H1 (cell line): Measurements from ENCODE around the gene CXCR4. TPM values are rescaled to one million over a fixed set of nuclear protein-coding genes. Genes with fewer than 3 reads are reported as not detected.

Source experiments
- CTCF ChIA-PET: fragments of 300-600 bp; sonication (Branson Sonifier 250); formaldehyde crosslinking; loops from one replicate; lab custom pipeline; 2021; ENCODE audit not compliant: partially characterized antibody; lab: Charles Lee
- POLR2A ChIA-PET: fragments of 300-600 bp; sonication (Branson Sonifier 250); formaldehyde crosslinking; loops from one replicate; lab custom pipeline; 2021; ENCODE audit warnings: inconsistent platforms; ENCODE audit not compliant: partially characterized antibody; lab: Charles Lee
- DNase-seq, 2 experiments: peaks; one replicate each; pipeline versions ENCODE4 v3.0.0 to v3.0.0-alpha.2; 2010 to 2022; ENCODE audit warnings: low spot score in 2 of 2, low read depth in 1 of 2, mixed read lengths in 1 of 2
- FAIRE-seq: peaks from 2 replicates; lab custom pipeline; 2011; peaks lifted over from hg19 to GRCh38; lab: Jason Lieb, UNC
- H2AFZ ChIP-seq: 2 replicates; pipeline ENCODE4 v1.8.1; 2012; ENCODE audit warnings: low read length, inconsistent platforms
- H2AK5ac ChIP-seq: 2 replicates; pipeline ENCODE4 v1.6.1; 2013; ENCODE audit warnings: low read depth, low read length
- H2BK120ac ChIP-seq: replicated peaks from 2 replicates; pipeline ENCODE3; 2013; ENCODE audit warnings: low read depth, low read length, inconsistent platforms
- H2BK12ac ChIP-seq: 2 replicates; pipeline ENCODE4 v1.6.1; 2013; ENCODE audit warnings: low read depth, low read length
- H2BK15ac ChIP-seq: 2 replicates; pipeline ENCODE4 v1.6.1; 2013; ENCODE audit warnings: low read length
- H2BK20ac ChIP-seq: 2 replicates; pipeline ENCODE4 v1.6.1; 2013; ENCODE audit warnings: low read length
- H2BK5ac ChIP-seq: 2 replicates; pipeline ENCODE4 v1.6.1; 2013; ENCODE audit warnings: low read depth, low read length
- H3K14ac ChIP-seq: 2 replicates; pipeline ENCODE4 v1.6.1; 2013; ENCODE audit warnings: inconsistent platforms; ENCODE audit not compliant: insufficient read length
- H3K18ac ChIP-seq: 2 replicates; pipeline ENCODE4 v1.6.1; 2013; ENCODE audit warnings: low read length; ENCODE audit errors: extremely low read depth
- H3K23ac ChIP-seq: 2 replicates; pipeline ENCODE4 v1.6.1; 2013; ENCODE audit warnings: inconsistent platforms; ENCODE audit not compliant: insufficient read length
- H3K23me2 ChIP-seq: 2 replicates; pipeline ENCODE4 v1.6.1; 2013; ENCODE audit warnings: low read depth, low read length
- H3K27ac ChIP-seq: 2 replicates; pipeline ENCODE4 v1.6.1; 2011; ENCODE audit warnings: low read depth, low read length, inconsistent platforms
- H3K27me3 ChIP-seq, 4 experiments: replicated peaks in 1 of 4; 1 replicate in 1 of 4; 2 replicates in 3 of 4; pipeline versions ENCODE4 v1.6.1 to v1.8.1; 2011 to 2013; ENCODE audit warnings: low read length in 3 of 4, mild to moderate bottlenecking in 3 of 4, inconsistent platforms in 2 of 4, mixed read lengths in 2 of 4, moderate library complexity in 1 of 4; ENCODE audit not compliant: control insufficient read depth in 3 of 4, insufficient read depth in 3 of 4; ENCODE audit errors: extremely low read depth in 1 of 4
- H3K36me3 ChIP-seq, 4 experiments: 2 replicates each; pipeline versions ENCODE4 v1.6.1 to v1.8.1; 2011 to 2013; ENCODE audit warnings: mild to moderate bottlenecking in 4 of 4, low read length in 3 of 4, moderate library complexity in 2 of 4, control low read depth in 1 of 4, inconsistent platforms in 1 of 4; ENCODE audit not compliant: insufficient read depth in 4 of 4, control insufficient read depth in 2 of 4
- H3K4ac ChIP-seq: replicated peaks from 2 replicates; pipeline ENCODE3; 2013; ENCODE audit warnings: low read length, low read depth, mixed read lengths, inconsistent platforms; ENCODE audit not compliant: insufficient read length
- H3K4me1 ChIP-seq, 4 experiments: replicated peaks in 1 of 4; 1 replicate in 1 of 4; 2 replicates in 3 of 4; pipeline versions ENCODE4 v1.6.1 to v1.8.1; 2011 to 2013; ENCODE audit warnings: low read length in 3 of 4, inconsistent platforms in 2 of 4, mixed read lengths in 1 of 4; ENCODE audit not compliant: insufficient read depth in 4 of 4, control insufficient read depth in 3 of 4
- H3K4me2 ChIP-seq, 2 experiments: 2 replicates each; pipeline versions ENCODE4 v1.6.1 to v1.8.1; 2011 to 2013; ENCODE audit warnings: low read depth in 2 of 2, low read length in 2 of 2, control low read depth in 1 of 2, inconsistent platforms in 1 of 2, mild to moderate bottlenecking in 1 of 2; ENCODE audit not compliant: insufficient read depth in 1 of 2
- H3K4me3 ChIP-seq, 4 experiments: fragments of 200-600, 300-600 bp in 1 of 4; sonication (generic), shearing (Covaris generic), sonication (Bioruptor Twin) in 1 of 4; 2 replicates each; pipeline versions ENCODE4 v1.5.1 to v1.8.1; 2011 to 2016; ENCODE audit warnings: low read length in 4 of 4, low read depth in 3 of 4, control low read depth in 2 of 4, inconsistent platforms in 2 of 4, mild to moderate bottlenecking in 2 of 4, mixed read lengths in 1 of 4, moderate library complexity in 1 of 4; ENCODE audit not compliant: insufficient read depth in 2 of 4; ENCODE audit errors: extremely low read depth in 1 of 4
- H3K56ac ChIP-seq: replicated peaks from 2 replicates; pipeline ENCODE3; 2013; ENCODE audit warnings: low read depth, mild to moderate bottlenecking, mixed read lengths, low read length, inconsistent platforms; ENCODE audit not compliant: insufficient read length
- H3K79me1 ChIP-seq: 2 replicates; pipeline ENCODE4 v1.6.1; 2013; ENCODE audit warnings: low read depth, low read length, control low read depth
- H3K79me2 ChIP-seq, 2 experiments: 2 replicates each; pipeline versions ENCODE4 v1.6.1 to v1.8.1; 2012 to 2013; ENCODE audit warnings: low read length in 2 of 2, mild to moderate bottlenecking in 2 of 2, inconsistent platforms in 1 of 2; ENCODE audit not compliant: insufficient read depth in 2 of 2, control insufficient read depth in 1 of 2
- H3K9ac ChIP-seq, 4 experiments: replicated peaks in 1 of 4; 1 replicate in 1 of 4; 2 replicates in 3 of 4; pipeline versions ENCODE4 v1.6.1 to v1.8.1; 2011 to 2013; ENCODE audit warnings: low read depth in 3 of 4, low read length in 3 of 4, control low read depth in 2 of 4, mild to moderate bottlenecking in 2 of 4, moderate library complexity in 2 of 4, inconsistent platforms in 1 of 4; ENCODE audit errors: extremely low read depth in 1 of 4
- H3K9me3 ChIP-seq, 2 experiments: 2 replicates each; pipeline versions ENCODE4 v1.6.1 to v1.8.1; 2012 to 2013; ENCODE audit warnings: mild to moderate bottlenecking in 2 of 2, moderate library complexity in 2 of 2, control low read depth in 1 of 2, inconsistent platforms in 1 of 2, low read depth in 1 of 2, low read length in 1 of 2, mixed read lengths in 1 of 2; ENCODE audit not compliant: insufficient read depth in 2 of 2
- H4K20me1 ChIP-seq, 2 experiments: replicated peaks in 1 of 2; 2 replicates each; pipeline versions ENCODE3 to v1.8.1; 2011 to 2013; ENCODE audit warnings: inconsistent platforms in 2 of 2, low read length in 2 of 2, mild to moderate bottlenecking in 1 of 2; ENCODE audit not compliant: insufficient read depth in 2 of 2, control insufficient read depth in 1 of 2
- H4K5ac ChIP-seq: 2 replicates; pipeline ENCODE4 v1.6.1; 2013; ENCODE audit warnings: low read length, low read depth, mixed read lengths, inconsistent platforms; ENCODE audit not compliant: insufficient read length
- H4K8ac ChIP-seq: 2 replicates; pipeline ENCODE4 v1.8.0; 2013; ENCODE audit warnings: mild to moderate bottlenecking, moderate library complexity, low read length, inconsistent platforms; ENCODE audit not compliant: insufficient read depth; ENCODE audit errors: extremely low read depth
- H4K91ac ChIP-seq: replicated peaks from 2 replicates; pipeline ENCODE3; 2013; ENCODE audit warnings: low read length, mixed read lengths, inconsistent platforms; ENCODE audit not compliant: insufficient read length
- CBX8 ChIP-seq: fragments of 300-800, 300-1000 bp; sonication (generic); IDR thresholded peaks from 2 replicates; pipeline ENCODE4 v1.7.1; 2016; ENCODE audit warnings: low read depth, low read length, borderline replicate concordance
- EGR1 ChIP-seq: IDR thresholded peaks from 2 replicates; pipeline ENCODE4 v1.6.1; 2011; ENCODE audit warnings: low read depth, low read length, borderline replicate concordance
- RXRA ChIP-seq: IDR thresholded peaks from 2 replicates; pipeline ENCODE4 v1.6.1; 2011; ENCODE audit warnings: low read depth, mild to moderate bottlenecking, low read length, moderate library complexity; ENCODE audit not compliant: insufficient read depth
- TAF1 ChIP-seq: IDR thresholded peaks from 2 replicates; pipeline ENCODE4 v1.6.1; 2011; ENCODE audit warnings: mild to moderate bottlenecking, low read depth, low read length
- WGBS, 2 experiments: shearing (Covaris generic) in 1 of 2; methylation state at CpG; one replicate each; pipeline versions ENCODE4 v1.1.6 to v1.1.7; 2013 to 2015; ENCODE audit warnings: low lambda C conversion rate in 2 of 2, mixed read lengths in 2 of 2, inconsistent platforms in 1 of 2, low coverage in 1 of 2, missing lambda C conversion rate in 1 of 2; ENCODE audit not compliant: insufficient replicate concordance in 2 of 2, insufficient coverage in 1 of 2, insufficient read length in 1 of 2; ENCODE audit errors: extremely low coverage in 1 of 2, missing lambda C conversion rate in 1 of 2; 5-methylcytosine and 5-hydroxymethylcytosine counted together
- polyA plus RNA-seq, 7 experiments: library from polyadenylated mRNA; depleted of rRNA in 3 of 7; stranded (reverse) in 5 of 7; unstranded in 2 of 7; fragments of >200 nt in 5 of 7; fragments of 200-250 nt in 2 of 7; gene quantifications; 1 replicate in 5 of 7; 2 replicates in 1 of 7; 4 replicates in 1 of 7; pipeline versions ENCODE4 v1.2.1 to v1.2.3, GENCODE V29; 2011 to 2013; ENCODE audit warnings: missing spikeins in 2 of 7, mixed read lengths in 2 of 7
- total RNA-seq: library from RNA; stranded (reverse); fragmentation: NEBNext Ultra II Directional; extraction: Animal tissue kit (Norgen Biotek cat#: 25700); gene quantifications from 2 replicates; pipeline ENCODE4 v1.2.1, GENCODE V29; 2021

Gene CXCR4
- total and polyA plus RNA-seq, 2 of the 8 experiments (the other 6 are each of a cell fraction or from before 2014, with no cell fraction given) = 1.8 to 2.8 TPM

- TF ChIP-seq TAF1 (no peak), RXRA (no peak), CBX8 (no peak), EGR1 (no peak)
- Histone ChIP-seq H3K14ac (no peak overlapping the region), H3K4me2 (no peak overlapping the region), H2AK5ac (no peak overlapping the region), H2AFZ (no peak overlapping the region), H3K27me3 (no peaks in the 10 kb centered on the region), H4K91ac (no peak overlapping the region), H3K36me3 (no peaks in the 10 kb centered on the region), H3K27ac (no peak overlapping the region), H3K23ac (no peak overlapping the region), H4K8ac (no peak overlapping the region), H2BK12ac (no peak overlapping the region), H3K56ac (no peak overlapping the region), H3K4ac (no peak overlapping the region), H3K79me1 (no peaks in the 10 kb centered on the region), H3K79me2 (no peaks in the 10 kb centered on the region), H4K20me1 (no peaks in the 10 kb centered on the region), H2BK5ac (no peak overlapping the region), H2BK120ac (no peak overlapping the region), H4K5ac (no peak overlapping the region), H3K4me1 (no peaks in the 10 kb centered on the region; a peak in 2 of 7 replicates), H2BK15ac (no peak overlapping the region), H3K9ac (no peak overlapping the region), H2BK20ac (no peak overlapping the region), H3K9me3 (no peaks in the 10 kb centered on the region), H3K18ac (no peak overlapping the region), H3K4me3 (no peak overlapping the region), H3K23me2 (no peaks in the 10 kb centered on the region)
- POLR2A ChIA-PET = no interaction called here
- DNase-seq (no peak), FAIRE-seq (no peak)
- CTCF ChIA-PET = no interaction called here
- 90% methylated on average over 3 of the region's 3 CpGs; no CpG with 5 or more reads in 1 of the 2 experiments for WGBS, 2 experiments
Measured at GRCh38 chr2:136139631-136140030, 21.7 kb upstream of the CXCR4 start.
